ENCODE measurements around the gene IL17REL.

The IL17REL gene

DNA sequence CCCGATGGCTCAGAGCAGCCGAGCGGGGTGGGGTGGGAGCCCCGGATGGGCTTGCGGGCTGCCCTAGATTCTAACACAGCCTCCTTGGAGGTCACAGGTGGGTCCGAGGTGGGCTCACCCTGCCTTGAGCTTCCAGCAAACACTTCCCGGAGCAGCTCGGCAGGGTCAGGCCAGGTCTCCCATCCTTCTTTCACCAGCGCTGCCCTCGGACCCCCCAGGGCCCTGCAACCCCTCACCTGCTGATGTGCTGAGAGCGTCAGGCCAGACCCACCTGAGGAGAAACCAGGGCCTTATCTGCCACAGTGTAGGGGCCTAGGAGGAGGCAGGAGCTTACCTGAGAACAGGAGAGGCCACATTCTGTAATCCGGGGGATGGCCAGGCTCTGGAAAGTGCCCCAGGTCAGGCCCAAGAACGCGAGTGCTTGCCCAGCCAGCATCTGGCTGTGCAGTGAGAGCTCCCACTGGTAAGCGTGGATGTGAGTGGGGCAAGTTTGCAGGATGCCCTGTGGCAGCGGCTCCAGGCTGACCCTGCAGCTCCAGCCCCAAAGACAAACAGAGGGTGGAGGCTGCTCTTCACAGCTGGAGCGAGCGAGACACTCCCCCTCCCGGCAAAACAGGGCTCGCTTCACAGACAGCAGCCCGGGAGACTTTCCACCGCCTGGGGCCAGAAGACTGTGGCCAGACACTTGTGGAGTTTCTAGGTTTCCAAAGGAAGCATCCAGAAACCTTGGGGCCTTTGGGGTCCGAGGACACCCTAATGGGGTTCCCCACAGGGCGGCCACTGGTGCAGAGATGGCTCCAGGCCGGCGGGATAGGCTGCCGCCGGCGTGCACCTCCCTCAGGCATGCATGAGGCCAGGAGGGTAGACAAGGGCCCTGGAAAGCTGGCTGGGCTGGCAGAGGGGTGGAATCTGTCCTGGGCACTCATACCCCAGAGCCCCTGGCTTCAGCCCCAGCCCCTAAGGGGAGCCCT lies at the start of gene IL17REL:
IL17REL (minus strand) TSS at position 555 of the 971 bp plus-strand sequence; CDS start at position 436, 119 bp downstream.
- DNase-seq (ENCODE audit: low spot score) = no peak

- no peak for DNase-seq (ENCODE audit: low spot score)
Observed at GRCh38 chr22:50061824-50062355, 49.3 kb upstream of the IL17REL start.

- no peak for DNase-seq (ENCODE audit: low spot score)
Observed at GRCh38 chr22:50061141-50061823, 48.7 kb upstream of the IL17REL start.

GRCh38 chr22:50060441-50061140 lies 48.0 kb upstream of the IL17REL start:
- no peak for DNase-seq (ENCODE audit: low spot score)

DNA sequence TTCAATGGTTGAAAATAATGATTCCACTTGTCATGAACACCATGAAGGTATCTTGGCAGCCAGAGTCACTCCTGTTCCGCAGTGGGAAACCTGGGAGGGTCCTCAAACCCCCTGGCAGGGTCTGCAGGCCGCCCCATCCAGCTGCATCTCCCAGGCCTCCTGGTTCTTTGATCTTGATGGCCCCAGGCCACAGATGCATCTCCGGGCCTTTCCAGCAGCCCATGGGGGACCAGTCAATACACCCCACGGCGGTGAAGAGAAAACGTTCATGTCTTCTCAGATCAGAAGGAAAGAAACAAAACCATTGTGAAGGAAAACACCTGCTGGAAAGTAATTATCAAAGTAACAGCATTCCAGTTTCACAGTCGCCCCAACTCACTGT lies 47.3 kb upstream of the IL17REL start:
- DNase-seq (ENCODE audit: low spot score) = no peak

DNA sequence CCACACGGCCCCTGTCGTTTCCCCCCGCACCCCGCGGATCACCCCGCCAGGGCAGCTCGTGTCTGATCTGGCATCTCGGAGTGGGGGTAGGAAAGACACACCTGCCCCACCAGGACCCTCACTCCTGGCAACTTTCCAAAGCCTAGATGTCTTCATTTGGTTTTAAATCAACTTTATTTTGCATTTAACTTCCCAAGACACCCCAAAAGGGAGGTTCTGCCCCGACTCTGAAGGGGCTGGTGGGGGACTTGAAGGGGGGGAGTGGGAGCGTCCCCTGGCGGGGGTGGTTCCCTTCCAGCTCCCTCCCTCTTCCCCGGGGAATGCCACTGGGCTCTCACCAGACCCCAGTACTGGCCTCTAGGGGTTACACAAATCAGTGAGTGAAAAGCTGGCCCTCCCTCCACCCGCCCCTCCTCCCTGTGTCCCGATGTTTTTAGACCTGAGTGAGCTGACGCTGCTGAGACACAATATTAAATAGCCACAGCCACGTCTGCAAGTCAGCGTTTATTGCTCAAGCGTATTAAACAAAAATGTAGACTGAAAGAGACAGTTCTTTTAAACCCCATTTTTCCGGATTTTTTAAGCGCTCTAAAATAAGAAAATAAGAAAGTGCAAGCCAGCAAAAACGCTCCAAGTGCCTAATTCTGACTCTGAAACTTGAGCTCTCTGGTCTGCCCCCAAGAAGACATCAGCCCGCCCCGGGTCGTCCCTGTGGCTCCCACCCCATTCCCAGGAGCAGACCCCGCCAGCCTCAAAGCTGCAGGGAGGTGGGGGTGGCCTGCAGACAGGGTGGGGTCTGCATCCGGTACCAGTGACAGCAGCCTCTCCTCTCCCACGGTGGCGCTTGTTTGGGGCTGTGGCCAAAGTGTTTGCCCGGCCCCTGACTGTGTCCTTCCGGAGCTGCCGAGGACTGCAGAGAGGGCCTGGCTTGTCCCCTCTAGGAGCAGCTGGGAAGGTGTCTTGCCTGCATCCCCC lies 46.6 kb upstream of the IL17REL start:
- DNase-seq (ENCODE audit: low spot score) = peak; percentile 10

DNA sequence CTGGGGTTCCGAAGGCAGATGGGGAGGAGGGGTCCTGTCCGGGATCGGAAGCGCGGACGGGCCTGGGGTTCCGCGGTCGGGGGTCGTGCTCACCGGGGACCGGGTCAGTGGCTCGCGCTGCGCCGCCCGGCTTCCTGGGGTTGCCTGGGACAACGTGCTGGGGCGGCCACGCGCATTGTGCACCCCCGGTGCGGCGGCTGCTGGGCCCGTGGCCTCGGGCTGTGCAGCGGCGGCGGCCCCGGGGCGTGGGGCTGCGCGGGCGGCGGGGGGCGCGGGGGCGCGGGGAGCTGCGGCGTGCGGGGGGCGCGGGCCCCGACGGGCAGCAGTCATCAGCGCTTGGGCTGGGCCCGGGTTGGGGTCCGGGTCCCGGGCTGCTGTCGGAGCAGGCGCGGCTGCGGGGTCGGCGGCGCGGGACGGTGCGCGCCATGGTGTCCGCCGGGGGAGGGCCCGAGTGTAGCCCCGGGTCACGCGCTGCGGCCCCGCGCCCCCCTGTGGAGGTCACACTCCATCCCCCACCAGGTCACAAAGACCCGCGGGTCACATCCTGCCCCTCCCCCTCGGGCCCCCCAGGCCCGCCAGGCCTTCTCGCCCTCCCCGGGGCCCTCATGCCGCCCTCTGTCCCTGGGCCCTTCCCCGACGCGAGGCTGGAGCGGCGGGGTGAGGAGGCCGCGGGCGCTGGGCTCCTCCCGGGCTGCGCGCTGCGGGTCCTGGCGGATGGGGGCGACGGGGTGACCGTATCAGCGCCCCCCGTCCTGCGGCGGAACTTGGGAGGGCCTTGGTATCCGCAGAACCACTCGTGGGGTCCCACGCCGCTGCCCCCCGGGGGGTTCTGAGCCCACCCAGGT lies 45.7 kb upstream of the IL17REL start, which contains the start of gene TTLL8:
TTLL8 (minus strand) TSS at position 238 of the 845 bp plus-strand sequence.
- DNase-seq (ENCODE audit: low spot score) = no peak

GRCh38 chr22:50057278-50058060 lies 44.9 kb upstream of the IL17REL start:
- DNase-seq (ENCODE audit: low spot score) = no peak

DNA sequence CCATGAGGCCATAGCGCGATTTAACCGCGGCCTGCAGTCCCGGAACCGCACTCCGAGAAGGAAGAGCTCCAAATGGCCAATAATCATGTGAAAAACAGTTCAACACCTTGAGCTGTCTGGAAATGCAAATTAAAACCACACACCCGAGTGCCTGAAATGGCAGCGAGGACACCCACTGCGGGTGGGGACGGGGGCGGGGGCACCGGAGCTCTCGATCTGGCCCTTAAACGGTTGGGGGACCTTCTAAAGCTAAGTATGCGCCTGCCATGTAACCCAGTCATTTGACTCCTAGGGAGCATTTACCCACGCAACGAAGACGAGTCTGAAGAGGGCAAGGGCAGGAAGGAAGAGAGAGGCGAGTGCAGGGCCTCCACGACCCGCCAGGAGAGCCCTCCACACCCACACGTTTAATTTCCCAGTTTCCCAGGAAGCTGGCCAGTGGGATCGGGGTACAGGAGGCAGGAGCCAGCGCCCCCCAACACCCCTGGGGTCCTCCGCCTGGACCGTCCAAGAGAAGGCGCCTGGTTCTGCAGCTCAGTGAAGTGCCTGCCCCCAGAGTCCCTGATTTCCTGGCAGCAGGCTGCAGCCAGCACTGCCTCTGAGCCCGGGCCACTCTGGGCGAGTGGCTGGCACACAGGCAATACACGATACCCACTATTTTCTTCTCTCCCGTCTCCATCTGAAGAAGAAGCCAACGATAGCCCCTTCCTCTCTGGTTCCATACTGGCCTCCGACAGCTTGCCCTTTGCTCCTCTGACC lies 43.8 kb upstream of the IL17REL start:
- no peak for DNase-seq (ENCODE audit: low spot score)

DNA sequence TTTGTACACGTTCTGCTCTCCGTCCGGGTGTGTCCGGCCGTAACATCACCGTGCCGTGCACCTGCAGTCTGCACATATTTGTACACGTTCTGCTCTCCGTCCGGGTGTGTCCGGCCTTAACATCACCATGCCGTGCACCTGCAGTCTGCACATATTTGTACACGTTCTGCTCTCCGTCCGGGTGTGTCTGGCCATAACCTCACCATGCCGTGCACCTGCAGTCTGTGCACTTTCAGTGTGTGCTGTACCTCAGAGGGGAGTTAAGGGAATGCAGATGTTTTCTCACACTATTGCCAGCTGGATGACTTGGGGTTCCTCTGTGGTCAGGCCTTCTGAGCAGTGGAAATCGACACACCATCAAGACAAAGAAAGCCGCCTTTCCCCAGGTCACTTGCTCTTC lies 41.3 kb upstream of the IL17REL start:
- DNase-seq (ENCODE audit: low spot score) = no peak

DNA sequence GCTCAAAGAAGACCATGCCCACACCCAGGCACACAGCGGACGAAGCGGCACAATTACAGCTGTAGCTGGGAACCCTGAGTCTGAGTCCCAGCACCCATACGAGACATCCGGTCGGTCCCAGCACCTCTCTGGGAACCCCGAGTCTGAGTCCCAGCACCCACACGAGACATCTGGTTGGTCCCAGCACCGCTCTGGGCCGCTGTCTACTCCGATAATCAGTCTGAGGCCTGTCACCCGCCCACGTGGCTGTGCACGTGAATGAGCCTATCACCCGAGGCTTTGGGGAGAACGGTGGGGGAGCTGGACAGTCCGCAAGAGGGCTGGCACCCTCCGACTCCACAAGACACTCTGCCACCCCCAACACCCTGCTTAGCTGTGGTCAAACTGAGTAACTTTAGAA lies 39.4 kb upstream of the IL17REL start:
- DNase-seq (ENCODE audit: low spot score) = no peak

- no peak for DNase-seq (ENCODE audit: low spot score)
Observed at GRCh38 chr22:50049299-50050195, 37.0 kb upstream of the IL17REL start.

DNA sequence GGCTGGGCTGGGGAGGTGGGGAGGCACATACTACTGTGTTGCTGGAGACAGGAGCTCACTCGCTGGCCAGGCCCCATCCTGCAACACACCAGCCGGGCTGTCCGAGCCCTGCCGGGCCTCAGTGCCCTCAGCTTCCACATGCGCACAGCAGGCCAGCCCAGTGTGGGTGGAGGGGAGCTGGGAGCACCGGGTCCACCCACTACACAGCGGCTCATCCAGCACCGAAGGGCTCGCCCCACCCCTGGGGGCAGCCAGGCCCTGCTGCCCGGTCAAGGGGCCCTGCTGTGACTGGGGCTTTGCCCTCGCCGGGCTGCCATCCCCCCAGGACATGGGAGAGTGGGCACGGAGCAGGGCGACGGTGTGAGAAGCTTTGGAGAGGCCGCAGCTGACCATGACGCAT lies 36.3 kb upstream of the IL17REL start:
- DNase-seq (ENCODE audit: low spot score) = no peak

GRCh38 chr22:50048061-50048765 lies 35.6 kb upstream of the IL17REL start:
- no peak for DNase-seq (ENCODE audit: low spot score)

GRCh38 chr22:50047346-50047745 lies 34.8 kb upstream of the IL17REL start:
- no peak for DNase-seq (ENCODE audit: low spot score)

DNA sequence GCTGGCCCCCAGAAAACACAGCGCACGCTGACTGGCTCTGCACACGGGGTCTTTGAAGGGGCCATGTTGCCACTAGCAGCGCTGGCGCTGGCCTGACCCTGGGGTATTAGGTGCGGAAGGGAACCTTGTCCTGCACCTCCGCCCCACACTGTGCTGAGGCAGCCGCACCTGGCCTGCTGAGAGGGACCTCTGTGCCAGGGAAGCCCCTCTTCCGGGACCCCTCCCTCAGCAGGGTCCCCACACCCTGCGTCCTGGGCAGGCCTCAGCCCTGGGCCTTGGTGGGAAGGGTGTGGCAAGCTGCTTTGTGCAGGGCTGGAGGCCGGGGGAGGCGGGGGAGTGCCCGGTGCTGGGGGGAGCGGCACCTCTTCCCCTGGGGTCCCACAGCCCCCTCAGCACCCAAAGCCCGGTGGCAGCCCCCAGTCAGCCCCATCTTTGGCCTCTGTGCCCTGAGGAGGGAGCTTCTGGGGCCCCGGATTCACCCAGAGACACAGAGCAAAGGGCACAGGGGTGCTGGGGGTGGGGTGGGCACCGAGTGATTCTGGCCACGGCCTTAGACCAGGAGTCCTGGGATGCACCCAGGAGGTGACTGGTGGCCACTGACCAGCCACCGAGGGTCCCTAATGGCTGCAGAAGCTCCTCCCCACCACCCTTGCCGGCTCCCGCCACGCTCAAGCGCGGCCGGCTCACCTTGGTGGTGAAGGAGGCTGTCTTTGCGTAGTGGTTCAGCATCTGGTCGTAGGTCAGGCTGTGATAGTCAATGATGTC lies 34.1 kb upstream of the IL17REL start:
- DNase-seq (ENCODE audit: low spot score) = no peak
